ENCODE measurements around the gene MAN1C1.

GRCh38 chr1:25620211-25620610, 3.6 kb downstream of the MAN1C1 start:
- TF ChIP-seq CTCF (IDR thresholded peaks at IDR 0.05) (no peak), POLR2A (IDR thresholded peaks at IDR 0.05) (no peak)

All from body of pancreas (tissue), 4 donors.